ENCODE results near the gene NOC4L.
"Not testable (repeated sequence)": the region's sequence is repeated elsewhere in the genome, so short reads cannot be mapped to it uniquely, and the experiment has no call there.

NOC4L gene

DNA sequence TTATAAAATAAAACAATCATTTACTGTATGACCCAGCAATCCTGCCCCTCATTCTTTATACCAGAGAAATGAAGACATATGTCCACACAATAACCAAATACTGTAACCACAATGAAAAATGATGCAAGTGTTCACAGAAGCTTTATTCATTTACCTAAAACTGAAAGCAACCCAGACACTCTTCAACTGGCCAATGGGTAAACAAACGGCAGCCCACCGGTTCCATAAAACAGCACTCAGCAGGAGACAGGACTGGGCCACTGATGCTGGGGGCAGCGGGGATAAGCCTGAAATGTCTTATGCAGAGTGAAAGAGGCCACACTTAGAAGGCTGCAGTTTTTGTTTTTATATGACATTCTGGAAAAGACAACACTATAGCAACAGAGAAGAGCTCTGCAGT, 15.2 kb upstream of the NOC4L start:
- CTCF ChIA-PET, result no interaction called here
- DNase-seq (ENCODE audit: extremely low spot score), result no peak
- TF ChIP-seq CTBP1 (IDR thresholded peaks at IDR 0.05; ENCODE audit: borderline replicate concordance) (no peak), HDGF (IDR thresholded peaks at IDR 0.05; ENCODE audit: borderline replicate concordance) (no peak), ARNT (IDR thresholded peaks at IDR 0.05) (no peak), BHLHE40 (IDR thresholded peaks at IDR 0.05; ENCODE audit: borderline replicate concordance) (no peak), ELF4 (IDR thresholded peaks at IDR 0.05) (no peak), NFRKB (IDR thresholded peaks at IDR 0.05) (no peak), LEF1 (IDR thresholded peaks at IDR 0.05; ENCODE audit: borderline replicate concordance) (no peak), L3MBTL2 (conservative IDR thresholded peaks at IDR 0.05) (no peak), ZNF384 (IDR thresholded peaks at IDR 0.05) (no peak), FOXK2 (IDR thresholded peaks at IDR 0.05) (no peak), SP1 (IDR thresholded peaks at IDR 0.05) (no peak), SUZ12 (IDR thresholded peaks at IDR 0.05) (no peak), FOXA1 (IDR thresholded peaks at IDR 0.05) (no peak), FOXM1 (IDR thresholded peaks at IDR 0.05; ENCODE audit: borderline replicate concordance) (no peak)
- TF ChIP-seq, protein P1, sequence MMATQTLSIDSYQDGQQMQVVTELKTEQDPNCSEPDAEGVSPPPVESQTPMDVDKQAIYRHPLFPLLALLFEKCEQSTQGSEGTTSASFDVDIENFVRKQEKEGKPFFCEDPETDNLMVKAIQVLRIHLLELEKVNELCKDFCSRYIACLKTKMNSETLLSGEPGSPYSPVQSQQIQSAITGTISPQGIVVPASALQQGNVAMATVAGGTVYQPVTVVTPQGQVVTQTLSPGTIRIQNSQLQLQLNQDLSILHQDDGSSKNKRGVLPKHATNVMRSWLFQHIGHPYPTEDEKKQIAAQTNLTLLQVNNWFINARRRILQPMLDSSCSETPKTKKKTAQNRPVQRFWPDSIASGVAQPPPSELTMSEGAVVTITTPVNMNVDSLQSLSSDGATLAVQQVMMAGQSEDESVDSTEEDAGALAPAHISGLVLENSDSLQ (IDR thresholded peaks at IDR 0.05), result no peak
- POLR2A ChIA-PET, result no interaction called here

GRCh38 chr12:132130690-132131089, 13.6 kb upstream of the NOC4L start:
- TF ChIP-seq NFRKB (IDR thresholded peaks at IDR 0.05) (no peak), SP1 (IDR thresholded peaks at IDR 0.05) (no peak), ELF4 (IDR thresholded peaks at IDR 0.05) (no peak), CTBP1 (IDR thresholded peaks at IDR 0.05; ENCODE audit: borderline replicate concordance) (no peak), L3MBTL2 (conservative IDR thresholded peaks at IDR 0.05) (no peak), BHLHE40 (IDR thresholded peaks at IDR 0.05; ENCODE audit: borderline replicate concordance) (no peak)
- ChIA-PET CTCF (no interaction called here), POLR2A (no interaction called here)
- no peak for DNase-seq (ENCODE audit: extremely low spot score)

DNA sequence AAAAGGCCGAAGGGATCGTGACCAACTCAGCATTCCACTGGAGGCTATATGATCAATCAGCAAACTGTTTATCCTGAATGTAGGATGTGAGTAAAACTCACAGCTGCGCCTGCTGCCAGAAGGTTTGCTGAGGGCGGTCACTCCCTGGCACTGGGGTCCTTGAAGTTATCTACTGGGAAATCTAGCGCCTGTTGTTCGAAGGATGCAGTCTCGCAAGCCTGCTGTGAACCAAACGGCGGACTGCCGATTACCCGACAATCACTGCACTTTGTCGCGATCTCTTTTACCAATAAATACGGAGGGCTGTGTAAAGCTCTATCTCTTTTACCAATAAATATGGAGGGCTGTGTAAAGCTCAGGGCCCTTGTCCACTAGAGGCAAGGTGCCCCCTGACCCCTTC, 13.0 kb upstream of the NOC4L start:
- CTCF ChIA-PET, result no interaction called here
- DNase-seq (ENCODE audit: extremely low spot score), result no peak
- POLR2A ChIA-PET, result no interaction called here
- TF ChIP-seq NFRKB (IDR thresholded peaks at IDR 0.05), result no peak
- TF ChIP-seq ELF4 (IDR thresholded peaks at IDR 0.05), result no peak
- TF ChIP-seq L3MBTL2 (conservative IDR thresholded peaks at IDR 0.05), result no peak
- no peak for TF ChIP-seq FOXK2 (IDR thresholded peaks at IDR 0.05)
- no peak for TF ChIP-seq ZNF384 (IDR thresholded peaks at IDR 0.05)
- TF ChIP-seq FOXA1 (IDR thresholded peaks at IDR 0.05), result no peak
- no peak for TF ChIP-seq LEF1 (IDR thresholded peaks at IDR 0.05; ENCODE audit: borderline replicate concordance)
- no peak for TF ChIP-seq FOXM1 (IDR thresholded peaks at IDR 0.05; ENCODE audit: borderline replicate concordance)
- TF ChIP-seq, protein P1 (IDR thresholded peaks at IDR 0.05), result no peak
- TF ChIP-seq CTBP1 (IDR thresholded peaks at IDR 0.05; ENCODE audit: borderline replicate concordance), result no peak
- TF ChIP-seq ARNT (IDR thresholded peaks at IDR 0.05), result no peak
- no peak for TF ChIP-seq BHLHE40 (IDR thresholded peaks at IDR 0.05; ENCODE audit: borderline replicate concordance)

DNA sequence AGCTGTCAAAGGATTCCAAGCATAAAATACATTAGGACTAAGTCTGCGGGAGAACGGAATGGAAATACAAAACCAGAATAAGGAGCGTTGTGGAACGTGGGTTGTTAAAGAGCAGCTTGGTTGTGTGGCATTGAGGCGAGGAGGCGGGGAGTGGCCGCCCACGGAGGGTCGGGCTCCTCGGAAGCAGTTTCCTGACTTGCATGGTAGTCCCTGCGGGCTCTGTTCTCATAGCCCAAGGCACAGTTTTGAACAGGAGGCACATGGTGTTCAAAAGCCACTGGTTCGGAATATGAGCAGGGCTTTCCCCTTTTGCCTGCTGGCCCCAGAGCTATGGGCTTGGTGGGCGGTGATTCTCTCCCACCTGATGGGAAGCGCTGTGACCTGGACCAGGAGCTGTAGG, 12.3 kb upstream of the NOC4L start:
- TF ChIP-seq SP1 (IDR thresholded peaks at IDR 0.05), result no peak
- no peak for TF ChIP-seq L3MBTL2 (conservative IDR thresholded peaks at IDR 0.05)
- no peak for TF ChIP-seq SUZ12 (IDR thresholded peaks at IDR 0.05)
- TF ChIP-seq LEF1 (IDR thresholded peaks at IDR 0.05; ENCODE audit: borderline replicate concordance), result no peak
- no peak for TF ChIP-seq TARDBP (IDR thresholded peaks at IDR 0.05)
- TF ChIP-seq ZNF384 (IDR thresholded peaks at IDR 0.05), result no peak
- TF ChIP-seq, protein P1 (IDR thresholded peaks at IDR 0.05), result no peak
- TF ChIP-seq FOXK2 (IDR thresholded peaks at IDR 0.05), result no peak
- no peak for TF ChIP-seq ARNT (IDR thresholded peaks at IDR 0.05)
- no peak for TF ChIP-seq FOXM1 (IDR thresholded peaks at IDR 0.05; ENCODE audit: borderline replicate concordance)
- ChIA-PET CTCF (no interaction called here), POLR2A (no interaction called here)

DNA sequence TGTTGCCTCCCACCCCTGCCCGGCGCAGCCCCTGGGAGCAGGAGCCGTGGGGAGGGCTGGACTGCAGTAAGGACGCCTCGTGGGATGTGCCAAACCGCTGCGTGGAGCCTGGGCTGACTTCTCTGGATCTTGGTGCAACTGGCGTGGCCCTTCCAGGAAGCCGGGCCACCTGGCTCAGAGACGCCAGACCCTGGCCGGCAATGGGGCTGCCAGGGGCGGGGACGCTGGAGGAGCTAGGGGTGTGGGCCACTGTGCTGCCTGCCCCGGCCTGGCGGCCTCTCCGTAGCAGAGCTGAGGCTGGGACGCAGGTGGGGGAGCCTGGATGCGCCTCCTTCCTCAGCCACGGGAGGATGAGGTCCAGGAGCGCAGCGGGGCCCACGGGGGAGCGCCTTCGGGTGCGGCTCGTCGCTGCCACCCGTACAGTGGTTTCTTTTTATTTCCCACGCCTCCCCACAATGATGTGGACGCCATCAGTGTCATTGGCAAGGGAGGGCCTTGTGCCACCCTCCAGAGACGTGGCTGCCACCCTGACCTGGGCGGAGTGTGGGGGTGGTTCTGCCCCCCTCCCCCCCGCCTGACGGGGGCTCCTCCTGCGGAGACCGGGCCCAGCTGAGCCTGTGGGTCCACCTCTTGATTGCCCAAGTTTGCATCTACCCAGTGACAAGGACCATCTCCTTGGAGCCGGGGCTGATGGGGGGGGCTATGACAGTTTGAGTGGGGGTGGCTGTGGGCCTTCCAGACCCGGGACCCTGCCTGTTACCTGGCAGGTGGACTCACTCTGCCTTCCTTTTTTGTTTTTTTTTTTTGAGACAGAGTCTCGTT, 11.4 kb upstream of the NOC4L start:
- no peak for DNase-seq (ENCODE audit: extremely low spot score)
- no peak for TF ChIP-seq SUZ12 (IDR thresholded peaks at IDR 0.05)
- TF ChIP-seq BHLHE40 (IDR thresholded peaks at IDR 0.05; ENCODE audit: borderline replicate concordance), result no peak
- TF ChIP-seq ELF4 (IDR thresholded peaks at IDR 0.05), result no peak
- TF ChIP-seq NFRKB (IDR thresholded peaks at IDR 0.05), result no peak
- no peak for TF ChIP-seq FOXK2 (IDR thresholded peaks at IDR 0.05)
- TF ChIP-seq FOXA1 (IDR thresholded peaks at IDR 0.05), result no peak
- no peak for TF ChIP-seq ARNT (IDR thresholded peaks at IDR 0.05)
- TF ChIP-seq LEF1 (IDR thresholded peaks at IDR 0.05; ENCODE audit: borderline replicate concordance), result no peak
- no peak for TF ChIP-seq HDGF (IDR thresholded peaks at IDR 0.05; ENCODE audit: borderline replicate concordance)
- TF ChIP-seq TARDBP (IDR thresholded peaks at IDR 0.05), result no peak
- CTCF ChIA-PET, result no interaction called here
- POLR2A ChIA-PET, result no interaction called here

More for the DNA sequence above, 12.3 kb upstream of the NOC4L start:
- DNase-seq (ENCODE audit: extremely low spot score), result no peak

DNA sequence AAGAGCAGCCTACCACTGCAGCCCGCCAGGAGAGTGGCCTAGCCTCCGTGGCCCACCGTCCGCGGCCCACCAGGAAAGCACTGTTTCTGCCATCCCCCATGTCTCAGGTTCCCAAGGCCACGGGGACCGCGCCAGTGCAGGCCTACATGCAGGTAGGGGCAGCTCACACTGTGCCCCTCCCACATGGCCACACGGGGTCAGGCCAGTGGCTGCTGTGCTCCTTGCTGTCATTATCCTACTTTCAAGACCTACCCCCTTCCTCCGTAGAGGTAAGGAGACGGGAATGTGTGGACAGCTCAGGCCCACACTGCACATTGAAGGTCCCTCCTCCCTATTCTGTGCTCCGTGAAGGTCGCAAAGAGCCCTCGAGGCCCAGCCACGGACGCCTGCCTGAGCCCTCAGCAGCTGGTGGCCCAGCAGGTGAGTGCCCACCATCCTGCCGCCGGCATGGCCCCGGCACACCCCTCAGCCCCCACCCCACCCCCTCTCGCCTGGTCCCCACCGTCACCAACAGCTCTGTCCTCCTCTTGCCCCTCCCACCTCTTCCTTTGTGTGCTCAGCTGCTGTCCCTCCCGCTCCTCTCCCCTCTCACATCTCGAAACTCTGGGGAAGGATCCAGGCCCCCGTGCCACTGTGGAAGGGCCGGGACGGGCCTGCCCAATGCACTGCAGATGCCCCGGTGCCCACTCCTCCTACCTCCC, 10.2 kb upstream of the NOC4L start:
- DNase-seq (ENCODE audit: extremely low spot score), result peak; percentile 28
- TF ChIP-seq SUZ12 (IDR thresholded peaks at IDR 0.05), result no peak
- no peak for TF ChIP-seq LEF1 (IDR thresholded peaks at IDR 0.05; ENCODE audit: borderline replicate concordance)
- no peak for TF ChIP-seq TARDBP (IDR thresholded peaks at IDR 0.05)
- no peak for TF ChIP-seq BHLHE40 (IDR thresholded peaks at IDR 0.05; ENCODE audit: borderline replicate concordance)
- TF ChIP-seq FOXA1 (IDR thresholded peaks at IDR 0.05), result no peak
- TF ChIP-seq ARNT (IDR thresholded peaks at IDR 0.05), result no peak
- no peak for TF ChIP-seq L3MBTL2 (conservative IDR thresholded peaks at IDR 0.05)
- TF ChIP-seq SP1 (IDR thresholded peaks at IDR 0.05), result no peak
- TF ChIP-seq, protein P1 (IDR thresholded peaks at IDR 0.05), result no peak
- no peak for TF ChIP-seq ELF4 (IDR thresholded peaks at IDR 0.05)
- ChIA-PET POLR2A (no interaction called here), CTCF (no interaction called here)

GRCh38 chr12:132134653-132135183, 9.5 kb upstream of the NOC4L start:
- DNase-seq (ENCODE audit: extremely low spot score); CTCF ChIA-PET; POLR2A ChIA-PET: not testable (repeated sequence)

DNA sequence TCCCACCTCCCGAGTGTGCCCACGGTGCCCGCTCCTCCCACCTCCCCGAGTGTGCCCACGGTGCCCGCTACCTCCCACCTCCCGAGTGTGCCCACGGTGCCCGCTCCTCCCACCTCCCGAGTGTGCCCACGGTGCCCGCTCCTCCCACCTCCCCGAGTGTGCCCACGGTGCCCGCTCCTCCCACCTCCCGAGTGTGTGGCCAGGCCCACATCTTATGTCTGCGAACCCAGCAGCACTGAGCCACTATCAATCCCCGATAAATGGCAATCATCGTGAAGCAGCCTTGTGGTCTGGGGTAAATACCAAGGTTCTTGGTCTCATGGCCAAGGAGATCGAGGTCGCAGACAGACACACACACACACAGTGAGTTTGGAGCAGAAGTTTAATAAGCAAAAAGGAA, 8.0 kb upstream of the NOC4L start:
- CTCF ChIA-PET; DNase-seq (ENCODE audit: extremely low spot score); POLR2A ChIA-PET: not testable (repeated sequence)
